Activated naive CD4-positive, alpha-beta T cell treated with anti-CD3 and anti-CD28 coated beads for 36 hours (primary cell): ENCODE results near the gene C19orf67. TPM values are rescaled to one million over a fixed set of nuclear protein-coding genes. Genes with fewer than 3 reads are reported as not detected.
A peak's percentile ranks its signal among the peaks of the same experiment; 100 is the strongest.

Experiments used
- CTCF ChIA-PET: fragments of 350-600 bp; sonication (Branson Sonifier 250); formaldehyde crosslinking; loops from one replicate; lab custom pipeline; 2021; ENCODE audit warnings: antibody characterized with exemption; lab: Charles Lee
- DNase-seq: peaks from one replicate; pipeline ENCODE4 v3.0.0-alpha.2; 2020
- H3K27ac Mint-ChIP-seq: one replicate; pipeline ENCODE4 v1.8.0; 2021; ENCODE audit warnings: mild to moderate bottlenecking, mixed read lengths
- H3K27me3 Mint-ChIP-seq: one replicate; pipeline ENCODE4 v1.8.0; 2021; ENCODE audit warnings: low read depth, mixed read lengths
- H3K36me3 Mint-ChIP-seq: one replicate; pipeline ENCODE4 v1.8.0; 2021; ENCODE audit warnings: low read depth, mixed read lengths
- H3K4me1 Mint-ChIP-seq: one replicate; pipeline ENCODE4 v1.8.0; 2021; ENCODE audit warnings: low read depth, mixed read lengths
- H3K4me3 Mint-ChIP-seq: one replicate; pipeline ENCODE4 v1.8.0; 2021; ENCODE audit warnings: mild to moderate bottlenecking, moderate library complexity, mixed read lengths
- H3K9me3 Mint-ChIP-seq: one replicate; pipeline ENCODE4 v1.8.0; 2021; ENCODE audit warnings: mixed read lengths
- intact Hi-C: fragments of 100-400 bp; cut with micrococcal nuclease; formaldehyde crosslinking; loops from one replicate; pipeline ENCODE4 v1.15.1; 2023
- total RNA-seq, 2 experiments: library from RNA; stranded (reverse); gene quantifications; one replicate each; pipeline ENCODE4 v1.2.3, GENCODE V29; 2021

The C19orf67 gene
- total RNA-seq, 2 experiments from 2014 or later: not detected

- Mint-ChIP-seq H3K4me1 (peaks cover 24% of the 10 kb centered on the region), H3K27ac (peak overlapping the region; percentile 97), H3K9me3 (peaks cover 15% of the 10 kb centered on the region), H3K36me3 (peaks cover 18% of the 10 kb centered on the region), H3K4me3 (peak overlapping the region; percentile 96), H3K27me3 (no peaks in the 10 kb centered on the region)
- CTCF ChIA-PET: interaction anchor here (0.6 to 1.0 kb wide), 4 partner anchors 22 to 344 kb away, joined by 3 to 4 read pairs (median 3); partner anchors contain the start of gene ASF1B
- intact Hi-C loops: loop anchor here (1.0 kb wide), 4 partner anchors 10 to 45 kb away; partner anchors contain the start of genes ASF1B and PRKACA
- DNase-seq: peak; percentile 78
Observed at GRCh38 chr19:14091081-14091812, 5.7 kb upstream of the C19orf67 start.

GRCh38 chr19:14090509-14091080 is 5.0 kb upstream of the C19orf67 start, which contains the start of gene SAMD1:
SAMD1 (minus strand) TSS chr19:14090751.
- Mint-ChIP-seq H3K4me3 (peak within 1 kb of the TSS; percentile 96), H3K36me3 (peaks cover 18% of the 10 kb centered on the region), H3K27me3 (no peaks in the 10 kb centered on the region), H3K4me1 (peaks cover 24% of the 10 kb centered on the region), H3K27ac (peak within 1 kb of the TSS; percentile 97), H3K9me3 (peaks cover 15% of the 10 kb centered on the region)
- intact Hi-C loops: loop anchor here (1.0 kb wide), 4 partner anchors 9 to 46 kb away; partner anchors contain the start of genes ASF1B and PRKACA
- DNase-seq: peak; percentile 84
- CTCF ChIA-PET: interaction anchor here (0.6 to 1.0 kb wide), 2 partner anchors 46 to 256 kb away, joined by 3 to 4 read pairs; partner anchors contain the start of gene ASF1B

- intact Hi-C loops: no loop called here
- H3K4me1 Mint-ChIP-seq: peaks cover 24% of the 10 kb centered on the region
- H3K9me3 Mint-ChIP-seq: peaks cover 15% of the 10 kb centered on the region
- H3K4me3 Mint-ChIP-seq: peak overlapping the region; percentile 79
- H3K27ac Mint-ChIP-seq: peak overlapping the region; percentile 71
- CTCF ChIA-PET: interaction anchor here (1.0 to 2.1 kb wide), 2 partner anchors 14 to 47 kb away, joined by 4 to 5 read pairs; partner anchors contain the start of gene ASF1B
- DNase-seq: peak; percentile 41
- H3K36me3 Mint-ChIP-seq: peaks cover 18% of the 10 kb centered on the region
- H3K27me3 Mint-ChIP-seq: no peaks in the 10 kb centered on the region
Observed at GRCh38 chr19:14089662-14090508, 4.3 kb upstream of the C19orf67 start.

- CTCF ChIA-PET: interaction anchor here (2.1 kb wide), 1 partner anchor 14 kb away, joined by 5 read pairs; no protein-coding TSS in a partner anchor
- intact Hi-C loops: no loop called here
- Mint-ChIP-seq H3K9me3 (peaks cover 15% of the 10 kb centered on the region), H3K36me3 (peaks cover 16% of the 10 kb centered on the region), H3K27me3 (no peaks in the 10 kb centered on the region), H3K4me1 (peaks cover 24% of the 10 kb centered on the region), H3K4me3 (peak overlapping the region; percentile 79), H3K27ac (peak overlapping the region; percentile 71)
- DNase-seq: peak; percentile 33
Observed at GRCh38 chr19:14089412-14089661, 3.8 kb upstream of the C19orf67 start.

GRCh38 chr19:14088634-14089411 is 3.2 kb upstream of the C19orf67 start:
- peaks cover 15% of the 10 kb centered on the region for H3K9me3 Mint-ChIP-seq
- peaks cover 16% of the 10 kb centered on the region for H3K36me3 Mint-ChIP-seq
- intact Hi-C loops: no loop called here
- H3K4me3 Mint-ChIP-seq: peak overlapping the region; percentile 79
- no peaks in the 10 kb centered on the region for H3K27me3 Mint-ChIP-seq
- H3K4me1 Mint-ChIP-seq: peaks cover 24% of the 10 kb centered on the region
- H3K27ac Mint-ChIP-seq: peak overlapping the region; percentile 71
- CTCF ChIA-PET: interaction anchor here (2.1 kb wide), 1 partner anchor 13 kb away, joined by 5 read pairs; no protein-coding TSS in a partner anchor
- DNase-seq: no peak

GRCh38 chr19:14086098-14086497 is 515 bp upstream of the C19orf67 start:
- intact Hi-C loops: no loop called here
- Mint-ChIP-seq H3K4me1 (peaks cover 19% of the 10 kb centered on the region), H3K27ac (no peak overlapping the region), H3K4me3 (no peak overlapping the region), H3K27me3 (no peaks in the 10 kb centered on the region), H3K9me3 (no peaks in the 10 kb centered on the region), H3K36me3 (peaks cover 9% of the 10 kb centered on the region)
- no peak for DNase-seq
- CTCF ChIA-PET: no interaction called here

GRCh38 chr19:14082675-14082960 is 3.0 kb downstream of the C19orf67 start:
- intact Hi-C loops: loop anchor here (5.0 kb wide), 1 partner anchor 285 kb away; the partner anchor contains the start of gene ZSWIM4
- no peak for DNase-seq
- peak overlapping the region; percentile 95 for H3K4me3 Mint-ChIP-seq
- H3K27me3 Mint-ChIP-seq: no peaks in the 10 kb centered on the region
- CTCF ChIA-PET: interaction anchor here (1.0 to 1.4 kb wide), 4 partner anchors 11 to 202 kb away, joined by 3 to 6 read pairs (median 4); partner anchors contain the start of gene ASF1B
- H3K4me1 Mint-ChIP-seq: peaks cover 11% of the 10 kb centered on the region
- H3K36me3 Mint-ChIP-seq: no peaks in the 10 kb centered on the region
- H3K9me3 Mint-ChIP-seq: no peaks in the 10 kb centered on the region
- H3K27ac Mint-ChIP-seq: no peak overlapping the region

GRCh38 chr19:14081797-14082674 is 3.5 kb downstream of the C19orf67 start:
- no peaks in the 10 kb centered on the region for H3K9me3 Mint-ChIP-seq
- peak overlapping the region; percentile 91 for H3K27ac Mint-ChIP-seq
- CTCF ChIA-PET: interaction anchor here (0.6 to 1.4 kb wide), 7 partner anchors 8 to 202 kb away, joined by 3 to 6 read pairs (median 4); partner anchors contain the start of genes ASF1B and IL27RA
- intact Hi-C loops: loop anchor here (1.0 to 5.0 kb wide), 6 partner anchors 9 to 285 kb away; partner anchors contain the start of genes ASF1B, DCAF15, RFX1 and ZSWIM4
- peak; percentile 68 for DNase-seq
- peaks cover 11% of the 10 kb centered on the region for H3K4me1 Mint-ChIP-seq
- peak overlapping the region; percentile 95 for H3K4me3 Mint-ChIP-seq
- no peaks in the 10 kb centered on the region for H3K27me3 Mint-ChIP-seq
- no peaks in the 10 kb centered on the region for H3K36me3 Mint-ChIP-seq

- Mint-ChIP-seq H3K36me3 (no peaks in the 10 kb centered on the region), H3K9me3 (no peaks in the 10 kb centered on the region), H3K4me3 (peak overlapping the region; percentile 95), H3K27me3 (no peaks in the 10 kb centered on the region), H3K4me1 (peaks cover 11% of the 10 kb centered on the region), H3K27ac (peak overlapping the region; percentile 91)
- intact Hi-C loops: loop anchor here (1.0 to 5.0 kb wide), 6 partner anchors 8 to 284 kb away; partner anchors contain the start of genes ASF1B, DCAF15, RFX1 and ZSWIM4
- CTCF ChIA-PET: interaction anchor here (0.9 to 1.9 kb wide), 7 partner anchors 22 to 202 kb away, joined by 3 to 5 read pairs (median 4); partner anchors contain the start of genes ASF1B and IL27RA
- peak; percentile 100 for DNase-seq
Observed at GRCh38 chr19:14080887-14081796, 4.4 kb downstream of the C19orf67 start.

- Mint-ChIP-seq H3K36me3 (no peaks in the 10 kb centered on the region), H3K4me1 (peaks cover 18% of the 10 kb centered on the region), H3K9me3 (no peaks in the 10 kb centered on the region), H3K27ac (no peak overlapping the region), H3K4me3 (no peak overlapping the region), H3K27me3 (no peaks in the 10 kb centered on the region)
- CTCF ChIA-PET: interaction anchor here (0.6 to 1.8 kb wide), 6 partner anchors 37 to 269 kb away, joined by 3 to 12 read pairs (median 4); partner anchors contain the start of gene NANOS3
- intact Hi-C loops: no loop called here
- no peak for DNase-seq
Observed at GRCh38 chr19:14078411-14078810, 7.2 kb downstream of the C19orf67 start.
